Measurements from ENCODE around the gene ARL4D.

GRCh38 chr17:43446773-43447172 is 48.0 kb downstream of the ARL4D start:
- TF ChIP-seq POLR2A (IDR thresholded peaks at IDR 0.05) (no peak), CTCF (IDR thresholded peaks at IDR 0.05) (no peak)
